ENCODE measurements around the gene AVPR1B. TPM values are rescaled to one million over a fixed set of nuclear protein-coding genes. Genes with fewer than 3 reads are reported as not detected.

AVPR1B gene
- total and polyA plus RNA-seq, 2 of the 13 experiments (the other 11 are each of a cell fraction or from before 2014, with no cell fraction given), result 0.05 TPM; not detected in 1

DNA sequence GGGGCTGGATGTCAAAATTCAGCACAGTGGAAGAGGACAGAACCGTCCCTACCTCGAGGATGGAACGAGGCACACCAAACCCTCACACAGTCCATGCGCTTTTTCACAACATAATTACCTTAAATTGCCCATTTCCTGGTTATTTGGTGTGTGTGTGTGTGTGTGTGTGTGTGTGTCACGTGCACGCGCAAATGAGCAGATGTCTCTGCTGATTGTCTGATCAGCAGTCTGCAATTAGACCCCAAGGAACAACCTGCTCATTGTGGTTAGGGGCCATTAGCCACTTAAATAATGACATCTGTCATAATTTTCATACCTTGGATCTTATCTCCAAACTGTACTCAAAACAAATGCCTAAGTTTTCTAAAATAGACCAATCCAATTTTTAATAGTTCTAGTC, 23.2 kb downstream of the AVPR1B start:
- Histone ChIP-seq H3K27ac (ENCODE audit: extremely low read length, insufficient read depth, low read length) (no peak overlapping the region), H3K79me2 (ENCODE audit: insufficient read depth, low read length) (no peaks in the 10 kb centered on the region), H3K9me3 (ENCODE audit: low read length) (no peaks in the 10 kb centered on the region), H3K4me2 (ENCODE audit: low read depth, low read length) (no peak overlapping the region), H3K9ac (ENCODE audit: insufficient read depth, low read depth, low read length) (no peak overlapping the region), H3K27me3 (ENCODE audit: control insufficient read depth in 1 of 2, insufficient read depth in 2 of 2, low read length in 2 of 2) (no peaks in the 10 kb centered on the region), H3K36me3 (replicated peaks in 1 of 2; ENCODE audit: control insufficient read depth in 1 of 2, insufficient read depth in 2 of 2, low read length in 2 of 2) (no peaks in the 10 kb centered on the region), H3K4me3 (replicated peaks in 1 of 3; ENCODE audit: insufficient read depth in 1 of 3, low read depth in 2 of 3, low read length in 3 of 3) (no peak overlapping the region), H4K20me1 (ENCODE audit: insufficient read depth, low read length) (no peaks in the 10 kb centered on the region), H2AFZ (ENCODE audit: low read length) (no peak overlapping the region), H3K4me1 (ENCODE audit: insufficient read depth, low read length) (no peaks in the 10 kb centered on the region)
- WGBS (ENCODE audit: low lambda C conversion rate), result 92% methylated on average over 7 of the region's 7 CpGs
- intact Hi-C loops (cut with micrococcal nuclease; ENCODE audit: unreplicated experiment) (no loop called here), in situ Hi-C loops (cut with HindIII; ENCODE audit: extremely low pct_ligation_motif_present, low pct_unique_long_range_greater_than_20kb) (no loop called here)
- ATAC-seq (no peak), DNase-seq (ENCODE audit: low spot score) (no peak), FAIRE-seq (no peak)
- POLR2A ChIA-PET, result no interaction called here
- CTCF ChIA-PET (ENCODE audit: low intra/inter-chr PET ratio, low total read pairs), result no interaction called here
- no TSS peak for BruUV-seq (replicated peaks)
- TF ChIP-seq, protein P1, sequence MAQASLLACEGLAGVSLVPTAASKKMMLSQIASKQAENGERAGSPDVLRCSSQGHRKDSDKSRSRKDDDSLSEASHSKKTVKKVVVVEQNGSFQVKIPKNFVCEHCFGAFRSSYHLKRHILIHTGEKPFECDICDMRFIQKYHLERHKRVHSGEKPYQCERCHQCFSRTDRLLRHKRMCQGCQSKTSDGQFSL (CRISPR knock-in tag; IDR thresholded peaks at IDR 0.05), result no peak
- TF ChIP-seq, protein P2, sequence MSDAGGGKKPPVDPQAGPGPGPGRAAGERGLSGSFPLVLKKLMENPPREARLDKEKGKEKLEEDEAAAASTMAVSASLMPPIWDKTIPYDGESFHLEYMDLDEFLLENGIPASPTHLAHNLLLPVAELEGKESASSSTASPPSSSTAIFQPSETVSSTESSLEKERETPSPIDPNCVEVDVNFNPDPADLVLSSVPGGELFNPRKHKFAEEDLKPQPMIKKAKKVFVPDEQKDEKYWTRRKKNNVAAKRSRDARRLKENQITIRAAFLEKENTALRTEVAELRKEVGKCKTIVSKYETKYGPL (CRISPR knock-in tag; IDR thresholded peaks at IDR 0.05), result no peak
- TF ChIP-seq, protein P3, sequence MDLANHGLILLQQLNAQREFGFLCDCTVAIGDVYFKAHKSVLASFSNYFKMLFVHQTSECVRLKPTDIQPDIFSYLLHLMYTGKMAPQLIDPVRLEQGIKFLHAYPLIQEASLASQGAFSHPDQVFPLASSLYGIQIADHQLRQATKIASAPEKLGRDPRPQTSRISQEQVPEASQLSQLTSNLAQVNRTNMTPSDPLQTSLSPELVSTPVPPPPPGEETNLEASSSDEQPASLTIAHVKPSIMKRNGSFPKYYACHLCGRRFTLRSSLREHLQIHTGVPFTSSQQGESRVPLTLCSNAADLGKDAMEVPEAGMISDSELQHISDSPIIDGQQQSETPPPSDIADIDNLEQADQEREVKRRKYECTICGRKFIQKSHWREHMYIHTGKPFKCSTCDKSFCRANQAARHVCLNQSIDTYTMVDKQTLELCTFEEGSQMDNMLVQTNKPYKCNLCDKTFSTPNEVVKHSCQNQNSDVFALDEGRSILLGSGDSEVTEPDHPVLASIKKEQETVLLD (CRISPR knock-in tag; IDR thresholded peaks at IDR 0.05; ENCODE audit: low read depth), result no peak
- TF ChIP-seq ZNF567 (CRISPR knock-in tag; IDR thresholded peaks at IDR 0.05; ENCODE audit: borderline replicate concordance) (no peak), ZBTB7B (CRISPR knock-in tag; IDR thresholded peaks at IDR 0.05) (no peak), ZNF3 (CRISPR knock-in tag; IDR thresholded peaks at IDR 0.05) (no peak), RAD21 (CRISPR knock-in tag; IDR thresholded peaks at IDR 0.05) (no peak), KMT2A (CRISPR knock-in tag; IDR thresholded peaks at IDR 0.05) (no peak), KLF11 (CRISPR knock-in tag; IDR thresholded peaks at IDR 0.05) (no peak)
- TF ChIP-seq, protein P4, sequence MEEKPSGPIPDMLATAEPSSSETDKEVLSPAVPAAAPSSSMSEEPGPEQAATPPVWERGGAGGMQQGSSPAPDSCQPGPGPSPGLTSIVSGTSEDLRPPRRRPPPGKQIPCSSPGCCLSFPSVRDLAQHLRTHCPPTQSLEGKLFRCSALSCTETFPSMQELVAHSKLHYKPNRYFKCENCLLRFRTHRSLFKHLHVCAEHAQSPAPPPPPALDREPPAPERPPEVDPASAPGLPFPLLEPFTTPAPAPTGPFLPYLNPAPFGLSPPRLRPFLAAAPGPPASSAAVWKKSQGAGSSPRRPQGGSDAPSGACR (CRISPR knock-in tag; IDR thresholded peaks at IDR 0.05), result no peak
- TF ChIP-seq, protein P5, sequence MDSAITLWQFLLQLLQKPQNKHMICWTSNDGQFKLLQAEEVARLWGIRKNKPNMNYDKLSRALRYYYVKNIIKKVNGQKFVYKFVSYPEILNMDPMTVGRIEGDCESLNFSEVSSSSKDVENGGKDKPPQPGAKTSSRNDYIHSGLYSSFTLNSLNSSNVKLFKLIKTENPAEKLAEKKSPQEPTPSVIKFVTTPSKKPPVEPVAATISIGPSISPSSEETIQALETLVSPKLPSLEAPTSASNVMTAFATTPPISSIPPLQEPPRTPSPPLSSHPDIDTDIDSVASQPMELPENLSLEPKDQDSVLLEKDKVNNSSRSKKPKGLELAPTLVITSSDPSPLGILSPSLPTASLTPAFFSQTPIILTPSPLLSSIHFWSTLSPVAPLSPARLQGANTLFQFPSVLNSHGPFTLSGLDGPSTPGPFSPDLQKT (CRISPR knock-in tag; IDR thresholded peaks at IDR 0.05; ENCODE audit: borderline replicate concordance), result no peak
- TF ChIP-seq, protein P6, sequence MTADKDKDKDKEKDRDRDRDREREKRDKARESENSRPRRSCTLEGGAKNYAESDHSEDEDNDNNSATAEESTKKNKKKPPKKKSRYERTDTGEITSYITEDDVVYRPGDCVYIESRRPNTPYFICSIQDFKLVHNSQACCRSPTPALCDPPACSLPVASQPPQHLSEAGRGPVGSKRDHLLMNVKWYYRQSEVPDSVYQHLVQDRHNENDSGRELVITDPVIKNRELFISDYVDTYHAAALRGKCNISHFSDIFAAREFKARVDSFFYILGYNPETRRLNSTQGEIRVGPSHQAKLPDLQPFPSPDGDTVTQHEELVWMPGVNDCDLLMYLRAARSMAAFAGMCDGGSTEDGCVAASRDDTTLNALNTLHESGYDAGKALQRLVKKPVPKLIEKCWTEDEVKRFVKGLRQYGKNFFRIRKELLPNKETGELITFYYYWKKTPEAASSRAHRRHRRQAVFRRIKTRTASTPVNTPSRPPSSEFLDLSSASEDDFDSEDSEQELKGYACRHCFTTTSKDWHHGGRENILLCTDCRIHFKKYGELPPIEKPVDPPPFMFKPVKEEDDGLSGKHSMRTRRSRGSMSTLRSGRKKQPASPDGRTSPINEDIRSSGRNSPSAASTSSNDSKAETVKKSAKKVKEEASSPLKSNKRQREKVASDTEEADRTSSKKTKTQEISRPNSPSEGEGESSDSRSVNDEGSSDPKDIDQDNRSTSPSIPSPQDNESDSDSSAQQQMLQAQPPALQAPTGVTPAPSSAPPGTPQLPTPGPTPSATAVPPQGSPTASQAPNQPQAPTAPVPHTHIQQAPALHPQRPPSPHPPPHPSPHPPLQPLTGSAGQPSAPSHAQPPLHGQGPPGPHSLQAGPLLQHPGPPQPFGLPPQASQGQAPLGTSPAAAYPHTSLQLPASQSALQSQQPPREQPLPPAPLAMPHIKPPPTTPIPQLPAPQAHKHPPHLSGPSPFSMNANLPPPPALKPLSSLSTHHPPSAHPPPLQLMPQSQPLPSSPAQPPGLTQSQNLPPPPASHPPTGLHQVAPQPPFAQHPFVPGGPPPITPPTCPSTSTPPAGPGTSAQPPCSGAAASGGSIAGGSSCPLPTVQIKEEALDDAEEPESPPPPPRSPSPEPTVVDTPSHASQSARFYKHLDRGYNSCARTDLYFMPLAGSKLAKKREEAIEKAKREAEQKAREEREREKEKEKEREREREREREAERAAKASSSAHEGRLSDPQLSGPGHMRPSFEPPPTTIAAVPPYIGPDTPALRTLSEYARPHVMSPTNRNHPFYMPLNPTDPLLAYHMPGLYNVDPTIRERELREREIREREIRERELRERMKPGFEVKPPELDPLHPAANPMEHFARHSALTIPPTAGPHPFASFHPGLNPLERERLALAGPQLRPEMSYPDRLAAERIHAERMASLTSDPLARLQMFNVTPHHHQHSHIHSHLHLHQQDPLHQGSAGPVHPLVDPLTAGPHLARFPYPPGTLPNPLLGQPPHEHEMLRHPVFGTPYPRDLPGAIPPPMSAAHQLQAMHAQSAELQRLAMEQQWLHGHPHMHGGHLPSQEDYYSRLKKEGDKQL (CRISPR knock-in tag; IDR thresholded peaks at IDR 0.05; ENCODE audit: low read depth), result no peak
- TF ChIP-seq, protein P7, sequence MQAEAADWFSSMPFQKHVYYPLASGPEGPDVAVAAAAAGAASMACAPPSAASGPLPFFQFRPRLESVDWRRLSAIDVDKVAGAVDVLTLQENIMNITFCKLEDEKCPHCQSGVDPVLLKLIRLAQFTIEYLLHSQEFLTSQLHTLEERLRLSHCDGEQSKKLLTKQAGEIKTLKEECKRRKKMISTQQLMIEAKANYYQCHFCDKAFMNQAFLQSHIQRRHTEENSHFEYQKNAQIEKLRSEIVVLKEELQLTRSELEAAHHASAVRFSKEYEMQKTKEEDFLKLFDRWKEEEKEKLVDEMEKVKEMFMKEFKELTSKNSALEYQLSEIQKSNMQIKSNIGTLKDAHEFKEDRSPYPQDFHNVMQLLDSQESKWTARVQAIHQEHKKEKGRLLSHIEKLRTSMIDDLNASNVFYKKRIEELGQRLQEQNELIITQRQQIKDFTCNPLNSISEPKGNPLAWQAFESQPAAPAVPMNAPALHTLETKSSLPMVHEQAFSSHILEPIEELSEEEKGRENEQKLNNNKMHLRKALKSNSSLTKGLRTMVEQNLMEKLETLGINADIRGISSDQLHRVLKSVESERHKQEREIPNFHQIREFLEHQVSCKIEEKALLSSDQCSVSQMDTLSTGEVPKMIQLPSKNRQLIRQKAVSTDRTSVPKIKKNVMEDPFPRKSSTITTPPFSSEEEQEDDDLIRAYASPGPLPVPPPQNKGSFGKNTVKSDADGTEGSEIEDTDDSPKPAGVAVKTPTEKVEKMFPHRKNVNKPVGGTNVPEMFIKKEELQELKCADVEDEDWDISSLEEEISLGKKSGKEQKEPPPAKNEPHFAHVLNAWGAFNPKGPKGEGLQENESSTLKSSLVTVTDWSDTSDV (CRISPR knock-in tag; IDR thresholded peaks at IDR 0.05), result no peak
